Caki2 (cell line): ENCODE data around the gene GPR82. TPM values are rescaled to one million over a fixed set of nuclear protein-coding genes. Genes with fewer than 3 reads are reported as not detected.
A peak's percentile ranks its signal among the peaks of the same experiment; 100 is the strongest.
"Not testable (repeated sequence)": the region's sequence is repeated elsewhere in the genome, so short reads cannot be mapped to it uniquely, and the experiment has no call there.

Experiments used
- DNase-seq: peaks from one replicate; pipeline ENCODE4 v3.0.0-alpha.2; 2015; ENCODE audit warnings: low read depth
- in situ Hi-C: cut with HindIII; loops from 2 replicates; pipeline ENCODE4 v1.10.0; 2016; ENCODE audit warnings: low sequenced_read_pairs, low pct_unique_long_range_greater_than_20kb, mixed read lengths
- total RNA-seq: library from RNA; depleted of rRNA; stranded (reverse); fragments of >200 nt; shearing (Covaris generic); gene quantifications from 2 replicates; pipeline ENCODE4 v1.2.3, GENCODE V29; 2014; ENCODE audit warnings: low replicate concordance

The GPR82 gene
- total RNA-seq, 1 experiment from 2014 or later = not detected

- DNase-seq = no peak
- in situ Hi-C loops = no loop called here
Measured at GRCh38 chrX:41716222-41716621, 7.8 kb upstream of the GPR82 start.

GRCh38 chrX:41716767-41717473 lies 7.1 kb upstream of the GPR82 start:
- DNase-seq = no peak
- in situ Hi-C loops = no loop called here

- DNase-seq = peak; percentile 18
- in situ Hi-C loops = no loop called here
Measured at GRCh38 chrX:41718481-41719235, 5.3 kb upstream of the GPR82 start.

- DNase-seq, in situ Hi-C loops: not testable (repeated sequence)
Measured at GRCh38 chrX:41719610-41720009, 4.4 kb upstream of the GPR82 start.

GRCh38 chrX:41720125-41720779 lies 3.7 kb upstream of the GPR82 start:
- DNase-seq = no peak
- in situ Hi-C loops = no loop called here

- in situ Hi-C loops = no loop called here
- DNase-seq = no peak
Measured at GRCh38 chrX:41721590-41721989, 2.4 kb upstream of the GPR82 start.

- in situ Hi-C loops = no loop called here
- DNase-seq = no peak
Measured at GRCh38 chrX:41722214-41722613, 1.8 kb upstream of the GPR82 start.

- in situ Hi-C loops = no loop called here
- DNase-seq = no peak
Measured at GRCh38 chrX:41722816-41723618, 964 bp upstream of the GPR82 start.

GRCh38 chrX:41728125-41728524 lies 4.1 kb downstream of the GPR82 start:
- DNase-seq = no peak
- in situ Hi-C loops = no loop called here

GRCh38 chrX:41730081-41730480 lies 6.1 kb downstream of the GPR82 start:
- no peak for DNase-seq
- in situ Hi-C loops = no loop called here

- no peak for DNase-seq
- in situ Hi-C loops = no loop called here
Measured at GRCh38 chrX:41732260-41732659, 8.3 kb downstream of the GPR82 start.

GRCh38 chrX:41733939-41734338 lies 10.0 kb downstream of the GPR82 start:
- in situ Hi-C loops = no loop called here
- no peak for DNase-seq

- in situ Hi-C loops = no loop called here
- no peak for DNase-seq
Measured at GRCh38 chrX:41734530-41734929, 10.5 kb downstream of the GPR82 start.

GRCh38 chrX:41737065-41737464 lies 13.1 kb downstream of the GPR82 start:
- in situ Hi-C loops = no loop called here
- DNase-seq = no peak

- in situ Hi-C loops = no loop called here
- no peak for DNase-seq
Measured at GRCh38 chrX:41739871-41740270, 15.9 kb downstream of the GPR82 start.

- no peak for DNase-seq
- in situ Hi-C loops = no loop called here
Measured at GRCh38 chrX:41750716-41751115, 26.7 kb downstream of the GPR82 start.

- DNase-seq = no peak
- in situ Hi-C loops = no loop called here
Measured at GRCh38 chrX:41758401-41758800, 34.4 kb downstream of the GPR82 start.

GRCh38 chrX:41759817-41760216 lies 35.8 kb downstream of the GPR82 start:
- no peak for DNase-seq
- in situ Hi-C loops = no loop called here

- in situ Hi-C loops = no loop called here
- no peak for DNase-seq
Measured at GRCh38 chrX:41761169-41761568, 37.2 kb downstream of the GPR82 start.
